GM19193 (cell line): ENCODE data around the gene ARL15.

ENCODE experiments used
- POLR2A ChIP-seq: IDR thresholded peaks from 4 replicates; pipeline ENCODE4 v1.6.1; 2011; ENCODE audit not compliant: insufficient read depth, insufficient read length; ENCODE audit errors: extremely low read depth

The ARL15 gene

DNA sequence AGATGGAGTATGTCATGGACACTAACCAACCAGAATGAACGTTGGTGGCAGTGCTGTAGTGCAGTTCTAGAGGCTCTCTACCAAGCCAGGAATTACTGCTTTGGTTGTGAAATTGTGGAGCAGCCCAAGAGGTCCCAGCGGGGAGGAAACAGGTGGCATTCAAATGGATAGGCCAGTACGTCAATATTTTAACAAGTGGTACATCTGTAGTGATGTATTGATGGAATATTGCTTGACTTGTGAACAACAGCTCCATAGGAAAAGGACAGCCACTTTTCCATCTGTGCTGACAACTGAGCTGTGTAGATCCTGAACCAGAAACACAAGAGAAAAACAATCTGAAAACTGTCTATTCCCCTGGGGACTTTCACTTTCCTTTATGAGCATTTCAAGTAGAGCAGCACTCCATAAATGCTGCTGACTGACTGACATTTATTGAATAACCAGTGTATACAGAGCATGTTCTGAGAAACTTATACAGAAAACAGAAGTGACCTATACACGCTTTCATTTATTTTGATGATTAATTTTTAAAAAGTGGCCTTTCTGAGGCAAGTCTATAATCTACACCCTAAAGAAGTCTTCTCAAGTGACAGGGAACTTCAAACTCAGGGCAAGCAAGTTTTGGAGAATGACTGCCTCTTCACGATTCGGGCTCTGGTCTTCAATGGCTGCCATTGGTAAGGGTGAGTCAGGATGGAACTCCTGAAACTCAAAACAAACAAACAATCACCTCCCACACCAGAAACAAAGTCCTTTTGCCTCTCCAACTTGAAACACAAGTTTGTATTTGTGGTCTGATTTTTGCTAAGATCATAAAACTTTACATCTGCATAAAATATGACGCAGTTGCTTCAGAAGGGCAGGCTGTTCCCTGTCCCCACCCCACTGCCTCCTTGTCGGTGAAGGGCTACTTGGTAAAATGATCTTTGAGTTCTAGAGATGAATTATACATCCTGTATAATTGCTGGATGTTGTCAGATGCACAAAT lies 387.6 kb downstream of the ARL15 start:
- TF ChIP-seq POLR2A, result no peak

DNA sequence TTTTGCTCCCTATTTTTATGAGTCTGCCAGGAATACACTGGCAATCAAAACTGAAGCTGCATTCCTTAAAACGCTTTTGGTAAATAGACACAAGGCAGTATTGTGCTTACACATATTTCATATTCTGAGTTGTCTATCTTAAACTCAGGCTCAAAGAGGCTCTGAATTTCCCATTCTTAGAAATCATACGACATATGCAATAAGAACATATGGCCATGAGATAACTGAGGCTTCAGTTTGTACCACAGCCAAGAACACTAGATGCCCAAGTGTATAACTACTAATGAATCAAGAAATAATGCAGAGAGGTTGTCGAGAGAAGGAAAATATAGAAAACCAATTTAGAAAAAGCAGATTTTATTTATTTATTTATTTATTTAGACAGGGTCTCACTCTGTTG lies 392.5 kb downstream of the ARL15 start:
- no peak for TF ChIP-seq POLR2A

GRCh38 chr5:53917095-53917494 lies 393.3 kb downstream of the ARL15 start:
- no peak for TF ChIP-seq POLR2A

- no peak for TF ChIP-seq POLR2A
These were observed 395.3 kb downstream of the ARL15 start for GRCh38 chr5:53915120-53915519.

GRCh38 chr5:53913941-53914340 lies 396.4 kb downstream of the ARL15 start:
- no peak for TF ChIP-seq POLR2A

DNA sequence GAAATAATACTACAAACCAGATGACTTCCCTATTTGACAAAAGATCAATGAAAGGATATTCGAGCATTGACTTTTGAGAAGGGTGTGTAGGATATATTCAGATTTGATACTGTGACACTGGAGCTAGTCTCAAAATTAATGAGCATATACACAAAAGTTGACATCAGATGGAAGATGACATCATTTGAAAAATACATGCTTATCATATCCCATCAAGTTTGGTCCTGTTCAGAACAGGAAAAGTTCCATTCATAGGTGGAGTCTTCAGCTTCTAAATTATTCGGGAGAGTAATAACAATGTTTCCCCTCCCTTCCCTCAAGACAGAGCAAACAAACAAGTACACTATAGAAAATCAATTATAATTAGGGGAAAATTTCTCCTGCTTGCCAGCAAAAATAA lies 401.6 kb downstream of the ARL15 start:
- TF ChIP-seq POLR2A, result no peak

DNA sequence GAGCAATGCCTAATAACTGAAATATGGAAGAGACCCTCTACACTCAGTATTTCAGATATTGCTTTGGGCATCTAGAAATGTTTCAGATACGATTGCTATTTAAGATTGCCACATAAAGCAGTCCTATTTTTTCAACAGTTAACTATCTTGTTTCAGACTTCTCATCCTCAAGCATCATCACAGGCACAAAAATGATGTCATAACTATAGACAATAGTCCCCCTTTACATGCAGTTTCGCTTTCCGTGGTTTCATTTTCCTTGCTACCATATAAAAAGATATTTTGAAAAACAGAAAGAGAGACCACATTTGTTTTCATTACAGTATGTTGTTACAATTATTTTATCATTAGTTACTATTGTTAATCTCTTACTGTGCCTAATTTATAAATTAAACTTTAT lies 402.5 kb downstream of the ARL15 start:
- TF ChIP-seq POLR2A, result no peak

DNA sequence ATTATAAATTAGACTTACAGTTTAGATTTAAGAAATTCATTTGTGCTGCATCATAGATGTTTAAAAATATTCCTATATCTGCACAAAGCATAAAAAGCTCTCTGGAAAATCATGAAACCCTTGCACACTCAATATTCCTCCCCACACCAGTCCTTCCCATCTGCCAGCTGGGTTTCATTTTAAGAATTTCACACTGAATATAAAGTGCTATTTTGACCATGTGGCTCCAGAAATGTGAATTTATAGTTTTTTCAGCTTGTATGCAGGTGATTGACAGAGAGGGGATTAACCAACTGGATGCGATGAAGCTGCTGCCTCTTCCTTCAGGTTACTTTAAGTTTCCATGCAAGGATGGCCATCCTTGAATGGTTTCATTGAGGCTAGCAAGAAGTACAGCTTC lies 403.6 kb downstream of the ARL15 start:
- no peak for TF ChIP-seq POLR2A

GRCh38 chr5:53902296-53902907 lies 408.0 kb downstream of the ARL15 start:
- no peak for TF ChIP-seq POLR2A

DNA sequence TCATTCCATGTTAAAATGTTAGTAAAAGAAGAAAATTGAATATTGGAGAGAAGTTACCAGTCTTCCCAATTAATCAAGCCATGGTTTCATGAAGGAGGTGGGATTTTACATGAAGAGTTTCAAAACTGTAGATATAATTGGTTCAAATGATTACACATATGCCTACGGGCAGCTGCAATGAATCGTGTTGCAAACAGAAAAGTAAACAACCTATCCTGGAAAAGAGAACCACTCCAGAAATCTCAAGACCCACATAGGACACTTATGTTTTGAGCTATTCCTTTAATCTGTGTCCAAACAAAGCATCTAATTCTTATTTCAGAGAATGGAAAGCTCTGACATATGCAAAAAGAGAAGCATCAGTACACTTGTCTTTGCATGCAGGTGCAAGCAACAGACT lies 409.7 kb downstream of the ARL15 start:
- TF ChIP-seq POLR2A, result no peak

DNA sequence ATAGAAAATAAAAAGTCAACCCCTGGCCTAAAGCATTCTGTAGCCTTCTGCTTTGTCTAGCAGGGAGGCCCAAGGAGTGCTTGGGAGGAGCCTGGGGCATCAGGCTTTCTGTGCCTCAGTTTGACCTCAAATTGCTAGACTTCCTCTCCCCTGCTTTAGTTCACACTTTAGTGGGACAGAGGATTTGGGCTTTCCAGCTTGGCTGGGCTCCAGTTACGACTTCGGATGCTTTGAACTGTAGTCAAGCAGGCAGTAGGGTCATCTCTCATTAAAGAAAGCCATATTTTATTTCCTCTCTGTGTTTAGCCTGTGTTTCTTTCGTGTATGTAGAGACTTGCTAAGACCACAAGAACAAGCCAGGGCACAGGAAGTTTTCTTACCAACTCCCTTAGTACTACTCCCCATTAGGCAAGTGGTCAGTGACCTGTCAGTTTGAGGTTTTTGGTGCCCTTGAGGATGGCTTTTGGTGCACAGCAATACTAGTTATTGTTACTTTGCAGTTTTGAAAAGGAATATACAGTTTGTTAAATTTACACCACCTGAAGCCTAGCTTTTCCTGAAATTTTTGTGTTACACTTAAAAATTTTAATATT lies 415.2 kb downstream of the ARL15 start:
- no peak for TF ChIP-seq POLR2A

DNA sequence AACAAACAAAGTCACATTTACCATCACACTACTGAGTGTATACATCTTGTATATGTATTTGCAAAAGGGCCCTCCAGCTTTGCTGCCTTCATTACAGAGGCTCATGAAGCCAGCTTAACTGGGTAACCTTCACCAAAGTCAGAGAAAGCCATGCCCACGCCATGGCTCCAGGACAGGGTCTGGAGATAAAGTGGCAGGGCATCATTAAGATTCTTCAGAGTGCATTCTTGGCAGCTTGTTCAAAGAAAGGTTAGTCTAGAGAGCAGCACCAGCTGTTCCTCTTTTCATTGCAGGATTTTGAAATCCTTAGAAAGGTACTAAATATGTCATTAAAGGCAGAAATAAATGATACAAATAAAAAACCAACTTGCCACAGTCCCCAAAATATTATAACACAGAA lies 416.7 kb downstream of the ARL15 start:
- no peak for TF ChIP-seq POLR2A

GRCh38 chr5:53892224-53892623 lies 418.1 kb downstream of the ARL15 start:
- no peak for TF ChIP-seq POLR2A

GRCh38 chr5:53891159-53891558 lies 419.2 kb downstream of the ARL15 start:
- TF ChIP-seq POLR2A, result no peak

GRCh38 chr5:53890490-53890889 lies 419.9 kb downstream of the ARL15 start:
- TF ChIP-seq POLR2A, result no peak

- no peak for TF ChIP-seq POLR2A
These were observed 425.5 kb downstream of the ARL15 start for GRCh38 chr5:53884844-53885243.
